GM18867 (cell line): ENCODE data around the gene GOLGA2.
"Not testable (repeated sequence)": the region's sequence is repeated elsewhere in the genome, so short reads cannot be mapped to it uniquely, and the experiment has no call there.

Source experiments
- ATAC-seq: cut with Tn5 transposase; IDR thresholded peaks from one replicate; pipeline ENCODE4 v1.9.1; 2021; ENCODE audit warnings: mild to moderate bottlenecking, moderate library complexity; ENCODE audit not compliant: unreplicated experiment

GOLGA2 gene

DNA sequence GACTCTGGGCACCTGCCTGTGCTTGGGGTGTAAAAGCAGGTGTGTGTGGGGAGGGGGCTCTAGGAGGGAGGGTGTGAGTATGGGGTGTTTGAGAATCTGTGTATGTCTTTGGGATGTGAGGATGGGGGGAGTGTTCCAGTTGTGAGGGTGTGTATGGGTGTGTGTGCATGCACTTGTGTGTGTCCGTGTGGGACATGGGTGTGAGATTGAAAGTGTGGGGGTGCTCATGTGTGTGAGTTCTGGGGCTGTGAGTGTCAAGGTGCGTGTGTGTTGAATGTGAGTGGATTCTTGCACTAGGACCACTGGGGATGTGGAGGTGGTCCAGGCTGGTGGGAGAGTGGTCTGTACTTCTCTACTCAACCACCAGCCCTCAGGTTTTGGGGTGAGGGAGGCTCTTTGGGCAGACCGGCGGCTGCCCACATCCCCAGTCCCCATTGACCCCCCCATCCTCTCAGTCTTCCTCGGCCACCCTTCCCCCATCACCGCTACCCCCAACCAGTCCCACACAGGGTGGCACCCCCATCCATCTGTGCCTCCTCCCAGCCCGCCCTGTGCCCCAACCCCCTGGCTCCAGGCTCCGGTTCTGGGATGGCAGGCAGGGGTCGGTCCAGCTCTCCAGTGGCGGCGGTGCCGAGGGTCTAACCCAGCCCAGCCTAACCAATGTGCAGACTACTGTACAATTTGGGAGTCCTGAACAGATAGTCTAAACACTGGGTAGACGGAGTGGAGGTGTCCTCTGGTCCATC is 31.5 kb downstream of the GOLGA2 start:
- ATAC-seq = no peak

GRCh38 chr9:128243215-128244018 is 32.4 kb downstream of the GOLGA2 start:
- no peak for ATAC-seq

DNA sequence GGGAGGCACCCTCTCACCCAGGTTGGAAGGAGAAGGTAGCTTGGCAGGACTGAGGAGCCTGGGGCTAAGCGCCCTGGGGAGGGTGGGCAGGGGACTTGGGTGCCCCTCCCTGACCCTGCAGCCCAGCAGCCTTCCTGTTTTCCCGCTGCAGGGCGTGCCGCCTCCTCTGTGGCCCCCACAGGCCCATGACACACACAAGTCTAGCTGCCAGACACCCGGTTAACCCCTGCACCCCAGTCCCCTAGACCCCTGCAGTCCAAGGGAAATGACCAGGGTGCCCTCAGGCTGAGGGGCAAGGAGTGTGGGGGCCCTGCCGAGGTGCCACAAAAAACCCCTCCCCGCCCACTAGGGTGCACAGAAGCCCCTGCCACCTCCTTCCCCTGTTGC is 33.0 kb downstream of the GOLGA2 start:
- ATAC-seq = no peak

DNA sequence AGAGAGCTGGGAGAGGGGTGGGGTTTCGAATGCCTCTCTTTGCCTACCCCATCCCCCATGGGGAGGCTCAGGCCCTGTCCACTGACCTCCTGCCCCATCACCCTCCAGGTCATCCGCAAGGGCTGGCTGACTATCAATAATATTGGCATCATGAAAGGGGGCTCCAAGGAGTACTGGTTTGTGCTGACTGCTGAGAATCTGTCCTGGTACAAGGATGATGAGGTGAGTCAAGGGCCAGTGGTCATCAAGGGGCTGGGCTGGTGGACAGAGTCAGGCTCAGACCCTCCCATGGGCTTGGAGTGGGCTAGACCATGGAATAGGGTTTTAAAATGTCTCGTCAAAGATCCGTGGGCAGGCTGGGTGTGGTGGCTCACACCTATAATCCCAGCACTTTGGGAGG is 33.7 kb downstream of the GOLGA2 start:
- no peak for ATAC-seq

GRCh38 chr9:128233817-128234406 is 41.9 kb downstream of the GOLGA2 start:
- no peak for ATAC-seq

DNA sequence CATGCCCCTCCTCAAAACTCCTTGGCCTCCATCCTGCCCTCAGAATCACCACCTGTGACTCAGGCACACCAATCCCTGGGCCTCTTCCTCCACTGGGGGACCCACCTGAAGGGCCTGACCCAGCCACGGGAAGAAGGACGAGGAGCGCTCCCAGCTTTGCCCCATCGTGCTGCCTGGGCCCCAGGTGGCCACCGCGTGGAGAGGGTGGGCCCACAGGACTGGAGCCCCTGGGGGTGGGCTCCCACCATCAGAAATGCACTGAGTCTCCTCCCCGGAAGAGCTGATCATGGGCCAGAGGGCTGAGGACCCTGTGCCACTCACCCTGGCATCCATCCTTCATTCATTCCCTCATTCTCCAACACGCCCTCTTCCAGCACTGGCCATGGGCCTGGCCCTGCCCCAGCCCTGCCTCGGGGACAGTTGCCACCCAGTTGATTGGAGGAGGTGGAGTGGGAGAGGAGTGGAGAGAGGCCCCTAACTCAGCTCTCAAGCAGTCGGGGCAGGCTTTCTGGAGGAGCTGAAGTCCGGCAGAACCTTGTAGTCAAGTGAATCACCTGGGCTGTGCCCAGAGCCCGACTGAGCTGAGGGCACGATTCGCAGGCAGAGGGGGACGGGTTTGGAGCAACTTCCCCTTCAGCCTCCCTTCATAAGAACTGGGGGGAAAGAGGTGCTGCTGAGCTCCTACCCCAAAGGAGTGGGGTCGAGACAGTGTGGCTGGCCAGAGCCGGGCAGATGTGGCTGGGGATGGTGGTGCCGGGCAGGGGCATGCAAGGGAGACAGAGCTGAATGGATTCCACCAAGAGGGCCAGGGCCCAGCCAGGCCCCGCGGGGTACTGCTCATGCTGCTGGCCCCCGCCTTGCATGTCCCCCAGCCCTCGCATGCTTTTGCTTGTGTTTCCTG is 43.0 kb downstream of the GOLGA2 start:
- ATAC-seq = no peak

DNA sequence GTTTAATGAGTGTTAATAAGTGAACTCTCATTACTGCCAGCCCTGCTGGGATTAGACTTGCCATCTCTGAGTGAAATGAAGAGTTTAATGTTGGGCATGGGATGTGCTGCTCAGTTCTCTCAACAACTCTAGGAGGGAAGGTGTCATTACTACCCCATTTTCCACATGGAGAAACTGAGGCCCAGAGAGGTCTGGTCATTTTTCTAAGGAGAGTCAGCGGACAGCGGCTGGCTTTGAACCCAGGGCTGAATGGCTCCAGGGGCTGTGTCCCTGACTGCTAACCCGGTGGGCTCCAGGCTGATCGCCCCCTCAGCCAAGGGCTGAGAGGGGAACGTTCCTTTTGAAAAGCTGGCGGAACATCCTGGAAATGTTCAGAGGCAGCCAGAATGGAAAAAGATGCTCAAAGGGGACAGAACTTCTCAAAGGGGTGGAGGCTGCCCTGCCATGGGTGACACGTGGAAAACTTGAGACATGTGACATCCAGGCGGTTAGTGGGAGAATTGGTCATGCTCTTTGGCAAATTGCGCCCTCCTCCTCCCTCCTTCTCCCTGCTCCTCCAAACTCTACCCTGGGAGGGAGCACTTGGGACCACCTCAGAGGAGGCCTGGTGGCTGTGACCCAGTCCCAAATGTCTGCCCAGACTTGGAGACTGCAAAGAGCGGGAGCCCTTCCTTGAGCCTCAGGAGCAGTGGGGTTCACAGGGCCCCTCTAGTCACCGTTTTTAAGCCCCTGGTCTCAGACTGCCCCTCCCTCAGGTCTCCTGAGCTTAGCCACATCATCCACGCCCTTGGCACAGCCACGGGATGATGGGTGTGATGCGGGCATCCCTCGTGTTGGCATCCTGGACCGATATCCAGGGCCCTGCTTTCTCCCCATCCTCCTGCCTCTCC is 43.9 kb downstream of the GOLGA2 start:
- ATAC-seq = no peak

DNA sequence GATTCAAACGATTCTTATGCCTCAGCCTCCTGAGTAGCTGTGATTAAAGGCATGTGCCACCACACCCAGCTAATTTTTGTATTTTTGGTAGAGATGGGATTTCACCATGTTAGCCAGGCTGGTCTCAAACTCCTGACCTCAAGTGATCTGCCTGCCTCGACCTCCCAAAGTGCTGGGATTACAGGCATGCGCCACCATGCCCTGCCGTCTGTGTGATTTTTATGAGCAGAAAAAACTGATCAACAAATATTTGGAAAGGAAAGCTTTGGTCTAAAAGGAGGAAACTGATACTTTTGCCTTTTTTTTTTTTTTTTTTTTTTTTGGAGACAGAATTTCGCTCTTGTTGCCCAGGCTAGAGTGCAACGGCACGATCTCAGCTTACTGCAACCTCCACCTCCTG is 44.9 kb downstream of the GOLGA2 start:
- ATAC-seq = not testable (repeated sequence)

- ATAC-seq = no peak
These were observed 49.4 kb downstream of the GOLGA2 start for GRCh38 chr9:128226412-128226801.

DNA sequence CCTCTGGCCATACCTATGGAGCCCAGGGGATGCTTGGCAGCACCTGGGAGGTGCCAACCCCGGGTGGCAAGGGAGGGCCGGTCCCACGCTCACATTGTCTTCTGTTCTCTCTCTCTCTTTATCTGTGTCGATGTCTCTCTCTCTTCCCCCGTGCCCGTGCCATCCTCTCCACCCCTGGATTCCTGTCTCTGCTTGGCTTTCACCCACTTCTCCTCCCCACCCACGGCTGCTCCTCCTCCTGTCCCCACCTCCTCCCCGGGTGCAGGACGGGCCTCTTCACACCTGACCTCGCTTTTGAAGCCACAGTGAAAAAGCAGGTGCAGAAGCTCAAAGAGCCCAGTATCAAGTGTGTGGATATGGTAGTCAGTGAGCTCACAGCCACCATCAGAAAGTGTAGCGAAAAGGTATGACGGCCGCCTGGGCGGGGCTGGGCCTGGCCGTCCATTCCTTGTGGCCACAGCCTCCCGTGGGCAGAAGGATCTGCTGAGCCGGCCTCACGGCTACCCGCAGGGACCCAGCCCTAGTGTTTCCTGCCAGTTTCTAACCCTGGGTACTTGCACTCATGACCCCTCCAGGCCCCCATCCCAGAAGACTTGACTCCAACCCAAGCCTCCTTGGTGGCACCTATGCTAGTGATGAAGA is 49.9 kb downstream of the GOLGA2 start:
- ATAC-seq = no peak

GRCh38 chr9:128224877-128225276 is 50.9 kb downstream of the GOLGA2 start:
- ATAC-seq = no peak

DNA sequence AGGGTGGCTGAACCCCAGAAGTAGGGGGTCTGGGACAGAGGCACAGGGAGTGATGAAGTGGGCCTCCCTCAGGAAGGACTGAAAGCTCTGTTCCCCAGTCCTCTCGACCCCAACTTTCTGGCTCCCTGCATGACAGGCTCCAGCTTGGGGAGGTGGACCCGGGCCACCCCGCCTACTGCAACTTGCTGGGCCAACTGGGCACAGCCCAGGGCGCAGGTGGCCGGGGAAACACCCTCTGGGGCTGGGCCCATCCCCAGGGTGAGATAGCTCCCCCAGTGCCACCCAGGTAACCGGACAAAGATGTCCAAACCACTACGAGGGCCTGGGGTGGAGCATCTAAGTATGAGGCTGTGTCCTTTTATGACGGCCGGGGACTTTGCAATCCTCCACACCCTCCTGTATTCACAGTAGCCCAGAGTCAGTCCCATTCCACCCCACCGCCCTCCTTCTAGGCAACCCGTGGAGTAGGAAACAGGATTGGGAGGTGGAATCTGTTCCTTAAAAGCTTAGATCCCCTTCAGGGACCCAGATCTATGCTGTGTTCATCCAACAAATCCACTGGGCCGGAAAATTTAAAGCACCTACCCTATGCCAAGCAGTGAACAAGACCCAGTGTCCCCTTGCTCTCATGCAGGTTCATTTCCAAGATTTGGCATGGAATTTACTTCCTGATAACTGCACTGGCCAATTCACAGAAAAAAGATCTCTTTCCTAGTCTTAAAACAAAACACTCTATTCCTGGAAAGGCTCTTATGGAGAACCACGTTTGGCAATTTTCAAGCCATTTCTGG is 52.7 kb downstream of the GOLGA2 start:
- no peak for ATAC-seq

- ATAC-seq = no peak
These were observed 53.8 kb downstream of the GOLGA2 start for GRCh38 chr9:128222026-128222425.

- no peak for ATAC-seq
These were observed 56.0 kb downstream of the GOLGA2 start for GRCh38 chr9:128219831-128220230.

DNA sequence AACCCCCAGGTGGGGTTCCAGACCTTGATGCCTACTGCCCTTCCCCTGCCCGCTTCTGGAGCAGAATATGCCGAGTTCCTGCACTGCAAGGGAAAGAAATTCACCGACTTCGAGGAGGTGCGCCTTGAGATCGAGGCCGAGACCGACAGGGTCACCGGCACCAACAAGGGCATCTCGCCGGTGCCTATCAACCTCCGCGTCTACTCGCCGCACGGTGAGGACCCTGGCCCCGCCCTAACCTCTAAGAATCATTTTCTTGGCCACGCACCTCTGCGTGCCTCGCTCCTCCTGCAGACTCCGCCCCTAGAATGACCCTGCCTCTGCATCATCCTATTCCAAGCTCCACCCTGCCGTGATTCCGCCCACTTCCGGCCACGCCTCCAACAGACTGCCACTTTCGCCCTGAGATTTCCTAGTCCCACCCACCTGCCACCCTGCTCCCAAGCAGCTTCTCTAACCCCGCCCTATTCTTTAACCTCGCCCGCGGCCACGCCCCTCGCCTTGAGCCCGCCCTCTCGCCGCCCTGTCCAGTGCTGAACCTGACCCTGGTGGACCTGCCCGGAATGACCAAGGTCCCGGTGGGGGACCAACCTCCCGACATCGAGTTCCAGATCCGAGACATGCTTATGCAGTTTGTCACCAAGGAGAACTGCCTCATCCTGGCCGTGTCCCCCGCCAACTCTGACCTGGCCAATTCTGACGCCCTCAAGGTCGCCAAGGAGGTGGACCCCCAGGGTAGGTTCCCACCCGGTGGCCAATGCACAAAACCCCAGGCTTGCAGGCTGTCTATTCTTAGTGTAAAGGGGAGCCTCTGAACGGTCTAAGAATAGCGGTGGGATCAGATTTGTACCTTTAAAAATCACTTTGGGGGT is 57.1 kb downstream of the GOLGA2 start:
- peak; percentile 84 for ATAC-seq

- ATAC-seq = no peak
These were observed 57.7 kb downstream of the GOLGA2 start for GRCh38 chr9:128218172-128218517.

- no peak for ATAC-seq
These were observed 58.8 kb downstream of the GOLGA2 start for GRCh38 chr9:128216781-128217553.
